ENCODE results near the gene IRF2.

DNA sequence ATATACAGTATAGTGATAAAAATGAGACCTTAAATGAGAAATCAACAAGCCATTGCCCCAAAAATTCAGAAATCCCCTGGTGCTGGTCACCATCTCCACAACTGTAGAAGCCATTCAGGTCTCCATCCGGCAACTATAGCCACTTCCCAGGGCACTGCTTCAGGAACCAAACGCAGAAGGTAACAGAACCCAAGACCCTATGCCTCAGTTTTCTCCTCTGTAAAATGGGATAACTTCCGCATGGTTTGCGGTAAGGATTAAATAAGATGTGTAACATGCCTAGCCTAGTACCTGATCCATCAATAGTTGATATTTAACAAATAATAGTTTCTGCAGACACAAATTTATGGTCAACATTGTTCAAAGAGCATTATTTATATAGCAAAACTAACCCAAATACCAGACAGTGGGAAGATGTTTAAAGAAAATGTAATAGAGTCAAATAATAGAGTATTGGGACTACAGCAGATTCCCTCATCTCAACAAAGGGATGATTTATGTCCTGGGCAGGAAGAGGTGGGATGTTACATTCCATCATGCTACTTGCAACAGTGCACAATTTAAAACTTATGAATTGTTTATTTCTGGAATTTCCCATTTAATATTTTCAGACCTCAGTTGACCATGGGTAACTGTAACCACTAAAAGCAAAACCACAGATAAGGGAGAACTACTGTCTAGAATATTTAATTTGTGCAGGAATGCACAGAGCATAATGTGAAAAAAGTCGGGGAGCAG is 30.0 kb downstream of the IRF2 start:
- TF ChIP-seq, protein P1, sequence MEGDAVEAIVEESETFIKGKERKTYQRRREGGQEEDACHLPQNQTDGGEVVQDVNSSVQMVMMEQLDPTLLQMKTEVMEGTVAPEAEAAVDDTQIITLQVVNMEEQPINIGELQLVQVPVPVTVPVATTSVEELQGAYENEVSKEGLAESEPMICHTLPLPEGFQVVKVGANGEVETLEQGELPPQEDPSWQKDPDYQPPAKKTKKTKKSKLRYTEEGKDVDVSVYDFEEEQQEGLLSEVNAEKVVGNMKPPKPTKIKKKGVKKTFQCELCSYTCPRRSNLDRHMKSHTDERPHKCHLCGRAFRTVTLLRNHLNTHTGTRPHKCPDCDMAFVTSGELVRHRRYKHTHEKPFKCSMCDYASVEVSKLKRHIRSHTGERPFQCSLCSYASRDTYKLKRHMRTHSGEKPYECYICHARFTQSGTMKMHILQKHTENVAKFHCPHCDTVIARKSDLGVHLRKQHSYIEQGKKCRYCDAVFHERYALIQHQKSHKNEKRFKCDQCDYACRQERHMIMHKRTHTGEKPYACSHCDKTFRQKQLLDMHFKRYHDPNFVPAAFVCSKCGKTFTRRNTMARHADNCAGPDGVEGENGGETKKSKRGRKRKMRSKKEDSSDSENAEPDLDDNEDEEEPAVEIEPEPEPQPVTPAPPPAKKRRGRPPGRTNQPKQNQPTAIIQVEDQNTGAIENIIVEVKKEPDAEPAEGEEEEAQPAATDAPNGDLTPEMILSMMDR (IDR thresholded peaks at IDR 0.05), result no peak
- TF ChIP-seq POLR2AphosphoS5 (IDR thresholded peaks at IDR 0.05) (no peak), POLR2A (IDR thresholded peaks at IDR 0.05; ENCODE audit: low read depth) (no peak), EP300 (IDR thresholded peaks at IDR 0.05) (no peak)
